Progenitor cell of endocrine pancreas (in vitro differentiated cells): Measurements from ENCODE around the gene GAL3ST3. TPM values are rescaled to one million over a fixed set of nuclear protein-coding genes. Genes with fewer than 3 reads are reported as not detected.
A peak's percentile ranks its signal among the peaks of the same experiment; 100 is the strongest.

Source experiments
- DNase-seq: peaks from one replicate; pipeline ENCODE4 v3.0.0; 2021; ENCODE audit warnings: low spot score; ENCODE audit not compliant: unreplicated experiment
- H3K27ac Mint-ChIP-seq: 2 replicates; pipeline ENCODE4 v1.8.0; 2021; ENCODE audit warnings: mild to moderate bottlenecking, moderate library complexity, mixed read lengths
- H3K27me3 Mint-ChIP-seq: 2 replicates; pipeline ENCODE4 v1.8.0; 2021; ENCODE audit warnings: mixed read lengths
- H3K36me3 Mint-ChIP-seq: 2 replicates; pipeline ENCODE4 v1.8.0; 2022; ENCODE audit warnings: mixed read lengths; ENCODE audit not compliant: insufficient read depth
- H3K4me1 Mint-ChIP-seq: 2 replicates; pipeline ENCODE4 v1.8.0; 2021; ENCODE audit warnings: low read depth, mixed read lengths
- H3K4me3 Mint-ChIP-seq: 2 replicates; pipeline ENCODE4 v1.8.0; 2021; ENCODE audit warnings: low read depth, mild to moderate bottlenecking, moderate library complexity, mixed read lengths
- H3K9me3 Mint-ChIP-seq: 2 replicates; pipeline ENCODE4 v1.8.0; 2021; ENCODE audit warnings: low read depth, mixed read lengths
- total RNA-seq: library from RNA; stranded (reverse); gene quantifications from 2 replicates; pipeline ENCODE4 v1.2.1, GENCODE V29; 2021
- TF ChIP-seq, protein P1 (sequence below): fragments of 200-600 bp; sonication (generic); IDR thresholded peaks from one replicate; pipeline ENCODE4 v1.5.0; 2021; ENCODE audit warnings: antibody characterized with exemption, mild to moderate bottlenecking; ENCODE audit not compliant: unreplicated experiment

GAL3ST3 gene
- total RNA-seq, 1 donor from 2014 or later: 3.9 TPM

DNA sequence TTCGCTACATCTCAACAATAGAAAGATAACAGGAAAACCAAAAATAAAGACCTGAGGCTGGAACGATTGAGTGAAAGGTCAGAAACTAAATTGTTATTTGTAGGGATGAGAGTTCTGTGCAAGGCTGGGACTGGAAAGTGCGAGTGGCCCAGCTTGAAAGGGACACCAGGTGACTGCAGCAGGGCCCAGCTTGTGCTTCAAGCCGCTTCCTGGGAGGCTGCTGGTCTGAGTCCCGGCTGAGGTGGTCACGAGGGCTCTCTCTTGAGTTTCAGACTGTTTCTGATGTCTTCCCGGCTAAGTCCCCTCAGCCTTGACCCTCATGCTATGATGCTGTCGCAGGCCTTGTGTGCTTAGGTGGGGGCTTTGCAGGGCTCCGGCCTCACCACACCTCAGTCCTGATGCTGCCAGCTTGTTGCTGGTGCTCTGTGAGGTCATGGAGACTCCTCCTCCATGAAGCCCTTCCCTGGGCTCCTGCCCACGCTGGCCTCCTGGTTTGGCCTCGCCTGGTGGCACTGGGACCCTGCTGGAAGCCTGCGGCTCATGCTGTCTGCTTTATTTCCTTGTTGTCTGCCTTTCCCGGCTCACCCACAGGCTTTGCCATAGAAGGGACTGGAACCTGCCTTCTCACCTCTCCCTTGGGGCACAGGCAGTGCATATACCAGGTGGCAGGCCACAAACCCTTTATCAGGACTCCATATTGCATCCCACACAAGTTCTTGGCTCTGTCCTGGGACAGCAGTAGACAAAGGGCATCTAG lies 42.6 kb downstream of the GAL3ST3 start:
- Mint-ChIP-seq H3K27me3 (peaks cover 15% of the 10 kb centered on the region), H3K27ac (no peak overlapping the region)
- no peak for DNase-seq

DNA sequence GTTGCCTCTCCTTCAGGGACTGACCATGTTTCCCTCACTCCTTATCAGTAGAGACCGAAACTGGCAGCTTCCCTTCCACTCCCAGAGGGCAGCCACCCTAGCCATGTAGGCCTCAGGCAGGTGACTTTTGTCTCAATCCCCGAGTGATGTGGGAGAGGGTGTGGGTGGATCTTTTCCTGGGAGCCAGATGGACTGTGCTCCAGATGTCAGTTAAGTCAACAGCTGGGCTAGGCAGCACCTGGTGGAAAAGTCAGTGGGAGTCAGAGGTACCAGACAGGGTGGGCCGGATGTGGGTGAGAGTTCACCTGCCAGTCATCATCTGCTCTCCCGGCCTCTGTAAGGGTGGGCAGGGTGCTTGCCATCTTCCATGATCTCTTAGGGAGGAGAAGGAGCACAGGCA lies 44.8 kb downstream of the GAL3ST3 start:
- Mint-ChIP-seq H3K27me3 (peaks cover 6% of the 10 kb centered on the region), H3K27ac (peak overlapping the region; percentile 5), H3K36me3 (peaks cover 9% of the 10 kb centered on the region), H3K4me3 (peak overlapping the region; percentile 62), H3K4me1 (peaks cover 18% of the 10 kb centered on the region), H3K9me3 (no peaks in the 10 kb centered on the region)
- TF ChIP-seq, protein P1, sequence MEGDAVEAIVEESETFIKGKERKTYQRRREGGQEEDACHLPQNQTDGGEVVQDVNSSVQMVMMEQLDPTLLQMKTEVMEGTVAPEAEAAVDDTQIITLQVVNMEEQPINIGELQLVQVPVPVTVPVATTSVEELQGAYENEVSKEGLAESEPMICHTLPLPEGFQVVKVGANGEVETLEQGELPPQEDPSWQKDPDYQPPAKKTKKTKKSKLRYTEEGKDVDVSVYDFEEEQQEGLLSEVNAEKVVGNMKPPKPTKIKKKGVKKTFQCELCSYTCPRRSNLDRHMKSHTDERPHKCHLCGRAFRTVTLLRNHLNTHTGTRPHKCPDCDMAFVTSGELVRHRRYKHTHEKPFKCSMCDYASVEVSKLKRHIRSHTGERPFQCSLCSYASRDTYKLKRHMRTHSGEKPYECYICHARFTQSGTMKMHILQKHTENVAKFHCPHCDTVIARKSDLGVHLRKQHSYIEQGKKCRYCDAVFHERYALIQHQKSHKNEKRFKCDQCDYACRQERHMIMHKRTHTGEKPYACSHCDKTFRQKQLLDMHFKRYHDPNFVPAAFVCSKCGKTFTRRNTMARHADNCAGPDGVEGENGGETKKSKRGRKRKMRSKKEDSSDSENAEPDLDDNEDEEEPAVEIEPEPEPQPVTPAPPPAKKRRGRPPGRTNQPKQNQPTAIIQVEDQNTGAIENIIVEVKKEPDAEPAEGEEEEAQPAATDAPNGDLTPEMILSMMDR: no peak
- DNase-seq: no peak

More for the DNA sequence above, 42.6 kb downstream of the GAL3ST3 start:
- Mint-ChIP-seq H3K4me1 (peaks cover 13% of the 10 kb centered on the region), H3K9me3 (no peaks in the 10 kb centered on the region), H3K4me3 (peak overlapping the region; percentile 22), H3K36me3 (peaks cover 1% of the 10 kb centered on the region)
- TF ChIP-seq, protein P1: no peak

DNA sequence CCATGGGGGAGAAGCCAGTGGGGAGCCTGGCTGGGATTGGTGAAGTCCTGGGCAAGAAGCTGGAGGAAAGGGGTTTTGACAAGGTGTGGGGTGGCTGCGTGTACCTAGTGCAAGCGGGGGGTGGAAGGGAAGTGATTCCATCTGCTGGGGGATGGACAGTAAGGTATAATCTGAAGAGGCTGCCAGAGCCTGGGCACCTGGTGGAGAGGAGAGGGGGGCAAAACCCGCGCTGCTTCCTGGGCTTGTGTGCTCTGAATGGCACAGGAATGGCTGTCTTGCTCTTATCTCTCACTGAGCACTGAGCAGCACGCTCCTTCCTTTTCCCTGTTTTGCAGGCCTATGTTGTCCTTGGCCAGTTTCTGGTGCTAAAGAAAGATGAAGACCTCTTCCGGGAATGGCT lies 45.7 kb downstream of the GAL3ST3 start:
- H3K27me3 Mint-ChIP-seq: peaks cover 5% of the 10 kb centered on the region
- TF ChIP-seq, protein P1: no peak
- no peaks in the 10 kb centered on the region for H3K9me3 Mint-ChIP-seq
- peaks cover 9% of the 10 kb centered on the region for H3K36me3 Mint-ChIP-seq
- peak overlapping the region; percentile 85 for H3K27ac Mint-ChIP-seq
- peaks cover 18% of the 10 kb centered on the region for H3K4me1 Mint-ChIP-seq
- DNase-seq: no peak
- H3K4me3 Mint-ChIP-seq: peak overlapping the region; percentile 100

DNA sequence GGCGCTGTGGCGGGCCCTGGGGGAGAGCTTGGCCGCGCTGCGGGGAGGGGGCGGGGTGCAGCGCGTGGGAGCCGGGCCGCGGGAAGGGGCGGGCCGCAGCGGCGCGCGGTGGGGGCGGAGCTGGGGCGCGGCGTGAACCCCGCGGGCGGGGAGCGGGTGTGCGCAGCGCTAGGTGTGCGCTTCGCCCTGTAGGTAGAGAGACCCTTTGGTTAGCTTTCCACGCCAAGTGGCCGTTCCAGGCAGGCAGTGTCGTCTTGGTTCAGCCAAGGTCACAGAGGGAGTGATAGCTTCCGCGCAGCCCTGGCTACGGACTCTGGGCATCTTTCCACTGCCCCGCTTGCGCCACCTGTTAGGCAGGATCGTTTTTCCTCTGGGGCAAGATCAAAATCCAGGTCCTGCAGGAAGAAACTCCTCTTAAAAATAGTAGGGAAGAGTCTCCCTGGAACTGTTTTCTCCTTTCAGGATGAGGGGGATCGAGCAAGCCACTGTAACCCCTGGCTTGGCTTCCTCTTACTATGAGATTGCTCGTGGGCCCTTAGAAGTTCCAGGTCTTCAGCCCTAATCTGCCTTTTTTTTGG lies 46.2 kb downstream of the GAL3ST3 start:
- no peaks in the 10 kb centered on the region for H3K9me3 Mint-ChIP-seq
- no peak for DNase-seq
- H3K4me3 Mint-ChIP-seq: peak overlapping the region; percentile 100
- peak overlapping the region; percentile 85 for H3K27ac Mint-ChIP-seq
- peaks cover 18% of the 10 kb centered on the region for H3K4me1 Mint-ChIP-seq
- no peaks in the 10 kb centered on the region for H3K27me3 Mint-ChIP-seq
- TF ChIP-seq, protein P1: no peak
- peaks cover 11% of the 10 kb centered on the region for H3K36me3 Mint-ChIP-seq

DNA sequence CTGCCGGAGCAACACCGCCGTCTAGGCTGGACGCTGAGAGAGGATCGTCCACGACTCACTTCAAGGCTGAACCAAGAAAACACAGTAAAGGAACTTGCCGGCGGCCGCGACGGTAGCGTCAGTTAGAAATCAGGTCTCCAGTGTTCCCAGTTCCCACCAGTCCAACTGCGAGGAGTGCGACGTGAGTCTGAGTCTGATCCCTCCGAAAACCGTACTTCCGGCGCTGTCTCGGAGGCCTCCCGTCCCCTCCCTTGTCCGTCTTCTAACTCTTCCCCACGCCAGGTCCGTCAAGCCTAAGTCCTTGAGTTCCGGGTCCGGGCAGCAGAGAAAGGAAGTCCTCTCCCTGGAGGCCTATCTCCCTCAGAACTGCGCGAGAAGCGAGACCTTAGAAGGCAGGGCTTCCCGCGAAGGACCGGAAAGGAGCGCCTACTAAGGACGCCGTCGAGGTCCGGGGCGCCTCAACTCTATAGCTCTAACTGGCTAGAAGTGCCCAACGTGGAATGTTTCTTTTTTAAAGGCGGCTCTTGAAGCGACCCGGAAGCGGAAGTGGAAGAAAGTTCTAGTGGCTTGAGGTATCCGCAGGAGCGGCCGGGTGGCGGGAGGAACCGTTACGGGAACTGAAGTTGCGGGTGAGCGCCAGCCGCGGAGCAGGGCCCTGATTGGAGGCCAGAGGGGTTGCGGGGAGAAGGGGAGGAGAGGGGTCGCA lies 46.9 kb downstream of the GAL3ST3 start, which contains the start of the genes BANF1 and EIF1AD:
TSS of gene BANF1 (plus strand) at position 562 of the 706 bp plus-strand sequence. CDS start 748 bp downstream, outside the sequence.
TSS of gene EIF1AD (minus strand) at position 216 of the 706 bp plus-strand sequence. CDS start 1,768 bp downstream, outside the sequence.
- peak within 1 kb of the TSS; percentile 100 for H3K4me3 Mint-ChIP-seq
- peak within 1 kb of the TSS; percentile 99 for H3K27ac Mint-ChIP-seq
- H3K9me3 Mint-ChIP-seq: no peaks in the 10 kb centered on the region
- H3K4me1 Mint-ChIP-seq: peaks cover 18% of the 10 kb centered on the region
- H3K36me3 Mint-ChIP-seq: peaks cover 17% of the 10 kb centered on the region
- TF ChIP-seq, protein P1: no peak
- no peaks in the 10 kb centered on the region for H3K27me3 Mint-ChIP-seq
- DNase-seq: peak; percentile 76
